ENCODE measurements around the gene DENND1A. TPM values are rescaled to one million over a fixed set of nuclear protein-coding genes. Genes with fewer than 3 reads are reported as not detected.

DENND1A gene
- total and polyA plus RNA-seq, 2 of the 13 experiments (the other 11 are each of a cell fraction or from before 2014, with no cell fraction given): 14.8 to 30.1 TPM

GRCh38 chr9:123929870-123930831, at the start of gene DENND1A (continued):
- TF ChIP-seq HINFP (CRISPR knock-in tag; IDR thresholded peaks at IDR 0.05; ENCODE audit: low read depth) (0 out of 2 replicates have a peak, but pooled peaks have one; percentile 29), IRF9 (CRISPR knock-in tag; IDR thresholded peaks at IDR 0.05; ENCODE audit: borderline replicate concordance) (0 out of 2 replicates have a peak, but pooled peaks have one; percentile 42), MTERF4 (CRISPR knock-in tag; IDR thresholded peaks at IDR 0.05) (0 out of 2 replicates have a peak, but pooled peaks have one; percentile 43), ZBTB40 (IDR thresholded peaks at IDR 0.05) (no peak), ZBTB40 (CRISPR knock-in tag; IDR thresholded peaks at IDR 0.05) (peak; percentile 52; the same call in 1 of the 2 replicates), GTF3A (CRISPR knock-in tag; conservative IDR thresholded peaks at IDR 0.05) (no peak), MED1 (CRISPR knock-in tag; IDR thresholded peaks at IDR 0.05) (peak; percentile 20; the same call in 1 of the 2 replicates), ZNF792 (CRISPR knock-in tag; IDR thresholded peaks at IDR 0.05) (0 out of 2 replicates have a peak, but pooled peaks have one; percentile 34), ZBTB21 (CRISPR knock-in tag; IDR thresholded peaks at IDR 0.05) (no peak), ISL2 (CRISPR knock-in tag; IDR thresholded peaks at IDR 0.05) (no peak), BHLHE40 (IDR thresholded peaks at IDR 0.05; ENCODE audit: low read length) (peak; percentile 35; the same call in 1 of the 2 replicates), CTCF (CRISPR knock-in tag; IDR thresholded peaks at IDR 0.05) (no peak), ZC3H13 (CRISPR knock-in tag; IDR thresholded peaks at IDR 0.05) (0 out of 2 replicates have a peak, but pooled peaks have one; percentile 39)
